Stomach (tissue), 9 donors: Measurements from ENCODE around the gene WWC2. TPM values are rescaled to one million over a fixed set of nuclear protein-coding genes. Genes with fewer than 3 reads are reported as not detected.

ENCODE experiments used
- DNase-seq, 2 donors: peaks; one replicate each; pipeline versions ENCODE4 v3.0.0 to v3.0.0-alpha.2; 2013 to 2019
- H3K27ac ChIP-seq, 5 donors: fragments of 200-600 bp in 4 of 5; sonication (generic) in 4 of 5; one replicate each; pipeline ENCODE4 v1.5.1; 2013 to 2019; ENCODE audit warnings: mild to moderate bottlenecking in 1 of 5, moderate library complexity in 1 of 5
- H3K27me3 ChIP-seq, 3 donors: fragments of 200-600 bp; sonication (generic); one replicate each; pipeline ENCODE4 v1.5.1; 2017 to 2019; ENCODE audit warnings: mixed run types in 1 of 3
- H3K36me3 ChIP-seq, 4 donors: fragments of 200-600 bp; sonication (generic); 1 replicate in 3 of 4; 2 replicates in 1 of 4; pipeline ENCODE4 v1.5.1; 2016 to 2019
- H3K4me1 ChIP-seq, 4 donors: fragments of 200-600 bp; sonication (generic); one replicate each; pipeline ENCODE4 v1.5.1; 2016 to 2019
- H3K4me3 ChIP-seq, 4 donors: fragments of 200-600 bp; sonication (generic) in 3 of 4; one replicate each; pipeline ENCODE4 v1.5.1; 2016 to 2019; ENCODE audit warnings: mild to moderate bottlenecking in 1 of 4
- H3K9me3 ChIP-seq, 4 donors: fragments of 200-600 bp; sonication (generic); one replicate each; pipeline ENCODE4 v1.5.1; 2016 to 2019
- CTCF ChIP-seq, 7 experiments: fragments of 450-650 bp in 4 of 7; fragments of 200-600 bp in 3 of 7; sonication (generic) in 3 of 7; IDR thresholded peaks; one replicate each; pipeline ENCODE4 v1.5.1; 2016 to 2019; ENCODE audit warnings: antibody characterized with exemption in 7 of 7, control low read depth in 2 of 7, mild to moderate bottlenecking in 1 of 7
- EP300 ChIP-seq: sonication (generic); formaldehyde crosslinking; IDR thresholded peaks from one replicate; pipeline ENCODE4 v1.6.1; 2017; ENCODE audit warnings: antibody characterized with exemption
- POLR2A ChIP-seq, 4 donors: fragments of 450-650 bp; IDR thresholded peaks; one replicate each; pipeline ENCODE4 v1.6.1; 2016; ENCODE audit warnings: antibody characterized with exemption in 4 of 4, control low read depth in 2 of 4, mild to moderate bottlenecking in 1 of 4, moderate library complexity in 1 of 4
- POLR2AphosphoS5 ChIP-seq, 3 donors: sonication (generic); formaldehyde crosslinking; IDR thresholded peaks; one replicate each; pipeline ENCODE4 v1.6.1; 2016; ENCODE audit warnings: antibody characterized with exemption in 3 of 3
- WGBS, 5 donors: extraction: QIAGEN DNeasy Blood & Tissue Kit in 3 of 5; methylation state at CpG; one replicate each; pipeline versions ENCODE4 v1.1.5 to v1.1.7; 2013 to 2018; 5-methylcytosine and 5-hydroxymethylcytosine counted together
- intact Hi-C: fragments of 100-400 bp; cut with DNase I; formaldehyde crosslinking; loops from one replicate; pipeline ENCODE4 v1.15.1; 2023; ENCODE audit warnings: low total_unique reads
- polyA plus RNA-seq, 3 donors: library from polyadenylated mRNA; stranded (reverse); fragments of 200-250 nt; gene quantifications; one replicate each; pipeline ENCODE4 v1.2.3, GENCODE V29; 2013
- total RNA-seq, 5 donors: library from RNA; depleted of rRNA; stranded (reverse); fragments of >200 nt; gene quantifications; one replicate each; pipeline versions ENCODE4 v1.1.0 to v1.2.3, GENCODE V29; 2014 to 2016
- donor health status: healthy with polysubstance abuse.
- donor health status: Bipolar disorder and iron deficiency.
- donor health status: healthy.

Gene WWC2
- total and polyA plus RNA-seq, 8 donors = 2.6 to 59.1 (median 31.1) TPM

GRCh38 chr4:183250831-183251230, 151.8 kb downstream of the WWC2 start:
- Histone ChIP-seq H3K27ac (peak overlapping the region in 4 of 5 donors; percentile 23 to 69 (median 60)), H3K9me3 (no peaks in the 10 kb centered on the region), H3K4me3 (no peak overlapping the region), H3K36me3 (peaks cover 0 to 32% (median 19%) of the 10 kb centered on the region in 4 donors), H3K27me3 (no peaks in the 10 kb centered on the region), H3K4me1 (peaks cover 0 to 43% (median 23%) of the 10 kb centered on the region in 4 donors)
- TF ChIP-seq POLR2AphosphoS5 (IDR thresholded peaks at IDR 0.05) (no peak), EP300 (no peak), POLR2A (IDR thresholded peaks at IDR 0.05) (no peak), CTCF (IDR thresholded peaks at IDR 0.05) (no peak)
- WGBS, 5 donors = 35 to 61% (median 52%) methylated on average over 2 of the region's 2 CpGs
- DNase-seq = peak in 1 of 2 donors; percentile 15
- intact Hi-C loops = loop anchor here (5.0 kb wide), 1 partner anchor 159 kb away; no protein-coding TSS in a partner anchor

- intact Hi-C loops = loop anchor here (5.0 kb wide), 1 partner anchor 161 kb away; no protein-coding TSS in a partner anchor
- Histone ChIP-seq H3K4me3 (no peak overlapping the region), H3K27ac (peak overlapping the region in 2 of 5 donors; percentile 16 to 20), H3K27me3 (no peaks in the 10 kb centered on the region), H3K4me1 (peaks cover 0 to 55% (median 27%) of the 10 kb centered on the region in 4 donors), H3K36me3 (peaks cover 0 to 29% (median 17%) of the 10 kb centered on the region in 4 donors), H3K9me3 (no peaks in the 10 kb centered on the region)
- TF ChIP-seq EP300 (no peak), POLR2A (IDR thresholded peaks at IDR 0.05) (no peak), POLR2AphosphoS5 (IDR thresholded peaks at IDR 0.05) (no peak), CTCF (IDR thresholded peaks at IDR 0.05) (no peak)
- no peak for DNase-seq
- 71 to 91% (median 85%) methylated on average over 4 of the region's 4 CpGs for WGBS, 5 donors
Measured at GRCh38 chr4:183252959-183253358, 153.9 kb downstream of the WWC2 start.

DNA sequence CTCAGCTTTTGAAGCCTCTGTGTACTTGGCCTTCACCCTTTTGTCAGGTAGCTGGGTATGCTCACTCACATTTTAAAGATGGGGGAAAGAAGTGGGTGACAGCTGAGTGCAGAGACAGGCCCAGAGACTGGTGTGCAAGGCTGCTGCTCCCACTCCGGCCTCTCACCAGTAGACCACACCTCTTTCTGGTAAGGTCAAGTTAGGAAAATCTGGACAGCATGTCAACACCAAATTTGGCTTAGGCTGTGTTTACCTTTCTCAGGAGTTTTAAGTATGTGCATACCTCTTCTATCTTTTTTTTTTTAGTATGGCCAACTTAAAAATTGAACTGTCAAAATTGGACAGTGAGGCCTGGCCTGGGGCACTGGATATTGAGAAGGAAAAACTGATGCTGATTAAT, 154.4 kb downstream of the WWC2 start:
- Histone ChIP-seq H3K36me3 (peaks cover 0 to 29% (median 17%) of the 10 kb centered on the region in 4 donors), H3K27ac (peak overlapping the region in 2 of 5 donors; percentile 16 to 20), H3K27me3 (no peaks in the 10 kb centered on the region), H3K4me1 (peaks cover 0 to 50% (median 27%) of the 10 kb centered on the region in 4 donors), H3K4me3 (no peak overlapping the region), H3K9me3 (no peaks in the 10 kb centered on the region)
- intact Hi-C loops = loop anchor here (5.0 kb wide), 1 partner anchor 161 kb away; no protein-coding TSS in a partner anchor
- no peak for DNase-seq
- 25 to 55% (median 29%) methylated on average over 1 of the region's 1 CpG for WGBS, 5 donors
- TF ChIP-seq EP300 (no peak), POLR2A (IDR thresholded peaks at IDR 0.05) (no peak), POLR2AphosphoS5 (IDR thresholded peaks at IDR 0.05) (no peak), CTCF (IDR thresholded peaks at IDR 0.05) (no peak)

DNA sequence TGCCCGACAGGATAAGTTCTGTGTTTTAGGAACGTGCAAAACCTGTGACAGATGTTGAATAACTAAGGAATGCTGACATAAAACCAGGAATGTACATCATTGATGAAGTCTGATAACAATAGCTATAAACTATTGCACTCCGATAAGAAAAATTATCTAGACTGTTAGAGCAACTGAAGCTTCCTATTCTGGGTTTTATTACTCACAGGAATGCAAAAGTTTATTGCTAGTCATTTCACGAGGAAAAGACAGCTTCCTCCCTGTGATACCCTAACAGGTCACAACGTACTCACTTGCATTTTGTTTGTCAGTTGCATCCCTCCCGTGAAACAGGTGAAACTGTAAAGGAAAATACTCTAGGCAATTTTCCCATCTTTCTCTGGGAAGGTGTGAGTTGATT, 155.1 kb downstream of the WWC2 start:
- H3K36me3 ChIP-seq = peaks cover 0 to 29% (median 15%) of the 10 kb centered on the region in 4 donors
- 68 to 77% (median 74%) methylated on average over 6 of the region's 6 CpGs for WGBS, 5 donors
- H3K27me3 ChIP-seq = no peaks in the 10 kb centered on the region
- no peak overlapping the region for H3K27ac ChIP-seq
- H3K9me3 ChIP-seq = no peaks in the 10 kb centered on the region
- H3K4me1 ChIP-seq = peaks cover 0 to 48% (median 25%) of the 10 kb centered on the region in 4 donors
- H3K4me3 ChIP-seq = no peak overlapping the region
- intact Hi-C loops = loop anchor here (5.0 kb wide), 1 partner anchor 162 kb away; no protein-coding TSS in a partner anchor
- no peak for DNase-seq
- TF ChIP-seq EP300 = no peak
- TF ChIP-seq POLR2AphosphoS5 (IDR thresholded peaks at IDR 0.05) = no peak
- TF ChIP-seq CTCF (IDR thresholded peaks at IDR 0.05) = no peak
